Neural progenitor cell (in vitro differentiated cells): ENCODE data around the gene FOXD2. TPM values are rescaled to one million over a fixed set of nuclear protein-coding genes. Genes with fewer than 3 reads are reported as not detected.

Experiments
- DNase-seq: peaks from one replicate; pipeline ENCODE4 v3.0.0-alpha.2; 2016; ENCODE audit warnings: low spot score
- H2AFZ ChIP-seq: fragments of 200-600 bp; sonication (generic); replicated peaks from 2 replicates; pipeline ENCODE4 v1.6.1; 2016; ENCODE audit warnings: antibody characterized with exemption
- H3F3A ChIP-seq: fragments of 200-600 bp; sonication (generic); 2 replicates; pipeline ENCODE4 v1.6.1; 2016; ENCODE audit warnings: antibody characterized with exemption, low read depth
- H3K27ac ChIP-seq: fragments of 200-600 bp; sonication (generic); 2 replicates; pipeline ENCODE4 v1.5.1; 2016; ENCODE audit warnings: mild to moderate bottlenecking
- H3K27me3 ChIP-seq: fragments of 200-600 bp; sonication (generic); 2 replicates; pipeline ENCODE4 v1.6.1; 2016; ENCODE audit warnings: mild to moderate bottlenecking, moderate library complexity
- H3K36me3 ChIP-seq: fragments of 200-600 bp; sonication (generic); 2 replicates; pipeline ENCODE4 v1.5.1; 2016
- H3K4me1 ChIP-seq: fragments of 200-600 bp; sonication (generic); 2 replicates; pipeline ENCODE4 v1.6.1; 2016; ENCODE audit warnings: mixed run types
- H3K4me2 ChIP-seq: fragments of 200-600 bp; sonication (generic); 2 replicates; pipeline ENCODE4 v1.6.1; 2016
- H3K4me3 ChIP-seq: fragments of 200-600 bp; sonication (generic); 2 replicates; pipeline ENCODE4 v1.5.1; 2016
- H3K79me2 ChIP-seq: fragments of 200-600 bp; sonication (generic); 2 replicates; pipeline ENCODE4 v1.6.1; 2016; ENCODE audit warnings: low read depth
- H3K9ac ChIP-seq: fragments of 200-600 bp; sonication (generic); 2 replicates; pipeline ENCODE4 v1.6.1; 2016
- H3K9me3 ChIP-seq: fragments of 200-600 bp; sonication (generic); 2 replicates; pipeline ENCODE4 v1.5.1; 2016; ENCODE audit warnings: low read depth
- H4K20me1 ChIP-seq: fragments of 200-600 bp; sonication (generic); 2 replicates; pipeline ENCODE4 v1.6.1; 2016; ENCODE audit warnings: low read depth
- H3K27ac Mint-ChIP-seq: 3 replicates; pipeline ENCODE4 v1.8.0; 2021; ENCODE audit warnings: mixed read lengths
- H3K27me3 Mint-ChIP-seq: 2 replicates; pipeline ENCODE4 v1.8.0; 2022; ENCODE audit warnings: low read depth, mild to moderate bottlenecking, inconsistent platforms, moderate library complexity, mixed read lengths; ENCODE audit not compliant: insufficient read depth
- H3K36me3 Mint-ChIP-seq: 3 replicates; pipeline ENCODE4 v1.8.0; 2021; ENCODE audit warnings: mixed read lengths
- H3K4me1 Mint-ChIP-seq: 3 replicates; pipeline ENCODE4 v1.8.0; 2021; ENCODE audit warnings: mixed read lengths
- H3K4me3 Mint-ChIP-seq: 3 replicates; pipeline ENCODE4 v1.8.0; 2021; ENCODE audit warnings: mild to moderate bottlenecking, moderate library complexity, mixed read lengths
- H3K9me3 Mint-ChIP-seq: 3 replicates; pipeline ENCODE4 v1.8.0; 2020; ENCODE audit warnings: mixed read lengths
- EZH2 ChIP-seq: fragments of 200-600 bp; sonication (generic); IDR thresholded peaks from 2 replicates; pipeline ENCODE4 v1.6.1; 2017; ENCODE audit warnings: antibody characterized with exemption, mild to moderate bottlenecking, moderate library complexity
- EZH2phosphoT487 ChIP-seq: fragments of 200-600 bp; sonication (generic); IDR thresholded peaks from 2 replicates; pipeline ENCODE4 v1.6.1; 2017; ENCODE audit warnings: antibody characterized with exemption
- total RNA-seq: library from RNA; depleted of rRNA; stranded (reverse); fragments of >200 nt; gene quantifications from 2 replicates; pipeline ENCODE4 v1.2.3, GENCODE V29; 2015; ENCODE audit warnings: low replicate concordance
- TF ChIP-seq, protein P1 (sequence below): fragments of 200-600 bp; sonication (generic); IDR thresholded peaks from 2 replicates; pipeline ENCODE4 v1.5.1; 2017; ENCODE audit warnings: antibody characterized with exemption, mild to moderate bottlenecking

FOXD2 gene
- total RNA-seq, 1 donor from 2014 or later = 0.32 TPM

DNA sequence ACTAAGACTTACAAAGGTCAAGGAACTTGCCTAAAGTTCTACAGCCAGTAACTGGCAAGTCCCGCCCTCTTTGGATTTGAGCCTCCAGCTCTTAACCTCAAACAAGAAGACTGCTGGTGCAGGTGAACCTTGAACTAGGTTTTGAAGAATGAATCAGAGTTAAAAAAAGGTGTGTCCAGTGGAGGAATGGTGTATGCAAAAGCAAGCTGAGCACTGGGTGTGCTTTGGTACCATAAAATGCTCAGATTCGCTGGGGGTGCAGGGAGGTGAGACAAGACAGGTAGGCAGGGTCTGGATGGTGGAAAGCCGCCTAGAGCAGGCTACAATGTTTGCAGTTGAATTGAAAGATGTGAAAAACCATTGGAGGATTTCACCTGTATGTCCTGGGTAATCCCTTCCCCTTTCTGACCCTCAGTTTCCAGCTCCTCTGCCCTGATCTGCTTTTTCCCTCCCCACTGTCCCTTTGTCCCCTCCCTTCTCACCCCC lies 39.8 kb downstream of the FOXD2 start:
- Histone ChIP-seq H3K4me1 (peaks cover 6% of the 10 kb centered on the region), H3K9me3 (no peaks in the 10 kb centered on the region), H3K4me3 (no peak overlapping the region), H3F3A (no peaks in the 10 kb centered on the region), H2AFZ (no peak overlapping the region), H4K20me1 (no peaks in the 10 kb centered on the region), H3K27ac (no peak overlapping the region), H3K79me2 (no peaks in the 10 kb centered on the region), H3K4me2 (no peak overlapping the region), H3K36me3 (no peaks in the 10 kb centered on the region), H3K27me3 (no peaks in the 10 kb centered on the region), H3K9ac (no peak overlapping the region)
- no peak overlapping the region for H3K4me3 Mint-ChIP-seq
- H3K27me3 Mint-ChIP-seq = peaks cover 9% of the 10 kb centered on the region
- no peak for DNase-seq
- no peak overlapping the region for H3K27ac Mint-ChIP-seq
- TF ChIP-seq EZH2phosphoT487 = no peak
- TF ChIP-seq EZH2 = no peak
- TF ChIP-seq, protein P1, sequence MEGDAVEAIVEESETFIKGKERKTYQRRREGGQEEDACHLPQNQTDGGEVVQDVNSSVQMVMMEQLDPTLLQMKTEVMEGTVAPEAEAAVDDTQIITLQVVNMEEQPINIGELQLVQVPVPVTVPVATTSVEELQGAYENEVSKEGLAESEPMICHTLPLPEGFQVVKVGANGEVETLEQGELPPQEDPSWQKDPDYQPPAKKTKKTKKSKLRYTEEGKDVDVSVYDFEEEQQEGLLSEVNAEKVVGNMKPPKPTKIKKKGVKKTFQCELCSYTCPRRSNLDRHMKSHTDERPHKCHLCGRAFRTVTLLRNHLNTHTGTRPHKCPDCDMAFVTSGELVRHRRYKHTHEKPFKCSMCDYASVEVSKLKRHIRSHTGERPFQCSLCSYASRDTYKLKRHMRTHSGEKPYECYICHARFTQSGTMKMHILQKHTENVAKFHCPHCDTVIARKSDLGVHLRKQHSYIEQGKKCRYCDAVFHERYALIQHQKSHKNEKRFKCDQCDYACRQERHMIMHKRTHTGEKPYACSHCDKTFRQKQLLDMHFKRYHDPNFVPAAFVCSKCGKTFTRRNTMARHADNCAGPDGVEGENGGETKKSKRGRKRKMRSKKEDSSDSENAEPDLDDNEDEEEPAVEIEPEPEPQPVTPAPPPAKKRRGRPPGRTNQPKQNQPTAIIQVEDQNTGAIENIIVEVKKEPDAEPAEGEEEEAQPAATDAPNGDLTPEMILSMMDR = no peak
- H3K9me3 Mint-ChIP-seq = no peaks in the 10 kb centered on the region
- no peaks in the 10 kb centered on the region for H3K4me1 Mint-ChIP-seq
- no peaks in the 10 kb centered on the region for H3K36me3 Mint-ChIP-seq

DNA sequence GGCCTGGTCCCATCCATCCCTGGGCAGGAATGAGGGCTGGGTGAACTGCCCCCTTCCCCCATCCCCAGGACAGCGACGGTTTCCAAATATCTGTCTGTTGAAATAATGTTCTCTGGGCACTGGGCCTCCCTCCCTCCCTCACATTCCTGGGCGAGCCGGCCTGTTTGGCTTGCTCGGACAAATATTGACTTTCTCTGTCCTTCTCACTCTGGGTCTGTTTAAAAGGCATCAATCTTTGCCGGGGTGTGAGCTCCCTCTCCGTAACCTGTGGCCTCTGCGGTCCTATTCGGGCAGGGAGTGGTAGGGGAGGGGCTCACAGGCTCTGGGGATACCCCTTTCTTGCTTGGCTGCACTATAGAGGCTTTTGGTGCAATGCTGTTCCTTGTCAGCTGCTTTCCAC lies 40.2 kb downstream of the FOXD2 start:
- Histone ChIP-seq H3K9me3 (no peaks in the 10 kb centered on the region), H3K27me3 (no peaks in the 10 kb centered on the region), H3K4me2 (no peak overlapping the region), H3K4me1 (peaks cover 6% of the 10 kb centered on the region), H3K9ac (no peak overlapping the region), H3K27ac (no peak overlapping the region), H2AFZ (no peak overlapping the region), H3K4me3 (no peak overlapping the region), H3F3A (no peaks in the 10 kb centered on the region), H4K20me1 (no peaks in the 10 kb centered on the region), H3K79me2 (no peaks in the 10 kb centered on the region), H3K36me3 (no peaks in the 10 kb centered on the region)
- H3K9me3 Mint-ChIP-seq = no peaks in the 10 kb centered on the region
- DNase-seq = no peak
- no peaks in the 10 kb centered on the region for H3K36me3 Mint-ChIP-seq
- peaks cover 9% of the 10 kb centered on the region for H3K27me3 Mint-ChIP-seq
- H3K27ac Mint-ChIP-seq = no peak overlapping the region
- H3K4me3 Mint-ChIP-seq = no peak overlapping the region
- H3K4me1 Mint-ChIP-seq = no peaks in the 10 kb centered on the region
- TF ChIP-seq, protein P1 = no peak
- TF ChIP-seq EZH2phosphoT487 = no peak
- TF ChIP-seq EZH2 = no peak

DNA sequence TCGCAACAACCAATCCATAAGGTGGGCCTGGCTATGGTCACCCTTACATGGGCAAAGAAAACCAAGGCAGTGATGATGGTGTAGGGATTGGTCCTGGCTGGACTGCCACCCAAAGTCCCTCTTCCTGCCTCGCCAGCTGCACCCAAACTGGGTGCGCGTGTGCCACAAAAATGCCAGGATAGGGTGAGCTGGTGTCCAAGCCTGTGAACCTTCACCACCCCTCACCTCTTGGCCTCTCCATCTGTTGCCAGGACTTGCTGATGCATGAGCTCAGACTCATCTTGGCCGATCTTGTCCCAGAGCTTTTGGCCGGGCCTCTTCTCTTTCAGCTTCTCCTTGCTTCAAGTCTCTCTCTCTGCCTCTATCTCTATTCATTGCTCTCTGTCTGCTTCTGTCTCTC lies 41.8 kb downstream of the FOXD2 start:
- H3K4me2 ChIP-seq = no peak overlapping the region
- Mint-ChIP-seq H3K9me3 (no peaks in the 10 kb centered on the region), H3K36me3 (no peaks in the 10 kb centered on the region), H3K4me1 (no peaks in the 10 kb centered on the region), H3K27ac (no peak overlapping the region), H3K27me3 (peaks cover 12% of the 10 kb centered on the region), H3K4me3 (no peak overlapping the region)
- no peaks in the 10 kb centered on the region for H3K79me2 ChIP-seq
- TF ChIP-seq EZH2phosphoT487 (no peak), EZH2 (no peak)
- TF ChIP-seq, protein P1 = no peak
- no peaks in the 10 kb centered on the region for H3K27me3 ChIP-seq
- H3K9ac ChIP-seq = no peak overlapping the region
- H3K27ac ChIP-seq = no peak overlapping the region
- H3K4me1 ChIP-seq = no peaks in the 10 kb centered on the region
- no peaks in the 10 kb centered on the region for H3K36me3 ChIP-seq
- DNase-seq = no peak
- no peak overlapping the region for H2AFZ ChIP-seq
- no peaks in the 10 kb centered on the region for H3K9me3 ChIP-seq
- H3F3A ChIP-seq = no peaks in the 10 kb centered on the region
- H3K4me3 ChIP-seq = no peak overlapping the region
- no peaks in the 10 kb centered on the region for H4K20me1 ChIP-seq
